ENCODE results near the gene CDC73. TPM values are rescaled to one million over a fixed set of nuclear protein-coding genes. Genes with fewer than 3 reads are reported as not detected.
A peak's percentile ranks its signal among the peaks of the same experiment; 100 is the strongest.

The CDC73 gene
- total RNA-seq, 1 donor: 29.7 TPM

GRCh38 chr1:193234530-193234929, 112.7 kb downstream of the CDC73 start:
- Histone ChIP-seq H3K4me2 (ENCODE audit: insufficient read depth, low read length) (no peak overlapping the region), H3K9me3 (ENCODE audit: low read depth, low read length) (no peaks in the 10 kb centered on the region), H3K27me3 (ENCODE audit: insufficient read depth, low read length) (no peaks in the 10 kb centered on the region), H3K4me1 (ENCODE audit: insufficient read depth, low read length) (no peaks in the 10 kb centered on the region), H2AFZ (ENCODE audit: low read length) (no peak overlapping the region), H3K4me3 (ENCODE audit: insufficient read depth, low read length) (no peak overlapping the region), H3K79me2 (ENCODE audit: insufficient read depth, low read length) (peaks cover 4% of the 10 kb centered on the region), H3K27ac (ENCODE audit: low read depth, low read length) (no peak overlapping the region), H3K36me3 (ENCODE audit: insufficient read depth, low read length) (peaks cover 17% of the 10 kb centered on the region), H4K20me1 (ENCODE audit: insufficient read depth, low read length) (no peaks in the 10 kb centered on the region)
- no peak for DNase-seq (ENCODE audit: insufficient read length, low spot score, missing footprints)
- no peak for TF ChIP-seq CTCF (IDR thresholded peaks at IDR 0.05; ENCODE audit: extremely low read depth, low read depth, low read length)

GRCh38 chr1:193237381-193237978, 115.6 kb downstream of the CDC73 start:
- TF ChIP-seq CTCF (IDR thresholded peaks at IDR 0.05; ENCODE audit: extremely low read depth, low read depth, low read length): no peak
- Histone ChIP-seq H3K9me3 (ENCODE audit: low read depth, low read length) (no peaks in the 10 kb centered on the region), H4K20me1 (ENCODE audit: insufficient read depth, low read length) (no peaks in the 10 kb centered on the region), H3K27ac (ENCODE audit: low read depth, low read length) (no peak overlapping the region), H3K36me3 (ENCODE audit: insufficient read depth, low read length) (peaks cover 17% of the 10 kb centered on the region), H3K4me3 (ENCODE audit: insufficient read depth, low read length) (no peak overlapping the region), H3K79me2 (ENCODE audit: insufficient read depth, low read length) (peaks cover 8% of the 10 kb centered on the region), H3K4me1 (ENCODE audit: insufficient read depth, low read length) (no peaks in the 10 kb centered on the region), H2AFZ (ENCODE audit: low read length) (no peak overlapping the region), H3K4me2 (ENCODE audit: insufficient read depth, low read length) (no peak overlapping the region), H3K27me3 (ENCODE audit: insufficient read depth, low read length) (no peaks in the 10 kb centered on the region)
- DNase-seq (ENCODE audit: insufficient read length, low spot score, missing footprints): peak; percentile 10

- Histone ChIP-seq H3K4me1 (ENCODE audit: insufficient read depth, low read length) (no peaks in the 10 kb centered on the region), H3K4me2 (ENCODE audit: insufficient read depth, low read length) (no peak overlapping the region), H2AFZ (ENCODE audit: low read length) (no peak overlapping the region), H3K9me3 (ENCODE audit: low read depth, low read length) (no peaks in the 10 kb centered on the region), H3K27ac (ENCODE audit: low read depth, low read length) (no peak overlapping the region), H3K4me3 (ENCODE audit: insufficient read depth, low read length) (no peak overlapping the region), H4K20me1 (ENCODE audit: insufficient read depth, low read length) (no peaks in the 10 kb centered on the region), H3K27me3 (ENCODE audit: insufficient read depth, low read length) (no peaks in the 10 kb centered on the region), H3K36me3 (ENCODE audit: insufficient read depth, low read length) (peaks cover 4% of the 10 kb centered on the region), H3K79me2 (ENCODE audit: insufficient read depth, low read length) (peaks cover 8% of the 10 kb centered on the region)
- no peak for TF ChIP-seq CTCF (IDR thresholded peaks at IDR 0.05; ENCODE audit: extremely low read depth, low read depth, low read length)
- no peak for DNase-seq (ENCODE audit: insufficient read length, low spot score, missing footprints)
Measured at GRCh38 chr1:193240609-193241008, 118.8 kb downstream of the CDC73 start.

GRCh38 chr1:193241132-193241827, 119.4 kb downstream of the CDC73 start:
- Histone ChIP-seq H4K20me1 (ENCODE audit: insufficient read depth, low read length) (no peaks in the 10 kb centered on the region), H3K79me2 (ENCODE audit: insufficient read depth, low read length) (peaks cover 8% of the 10 kb centered on the region), H3K27ac (ENCODE audit: low read depth, low read length) (no peak overlapping the region), H3K4me1 (ENCODE audit: insufficient read depth, low read length) (no peaks in the 10 kb centered on the region), H3K4me3 (ENCODE audit: insufficient read depth, low read length) (no peak overlapping the region), H3K4me2 (ENCODE audit: insufficient read depth, low read length) (no peak overlapping the region), H3K27me3 (ENCODE audit: insufficient read depth, low read length) (no peaks in the 10 kb centered on the region), H3K36me3 (ENCODE audit: insufficient read depth, low read length) (peaks cover under 1% of the 10 kb centered on the region), H3K9me3 (ENCODE audit: low read depth, low read length) (no peaks in the 10 kb centered on the region), H2AFZ (ENCODE audit: low read length) (no peak overlapping the region)
- TF ChIP-seq CTCF (IDR thresholded peaks at IDR 0.05; ENCODE audit: extremely low read depth, low read depth, low read length): no peak
- DNase-seq (ENCODE audit: insufficient read length, low spot score, missing footprints): peak; percentile 13
